Activated CD8-positive, alpha-beta memory T cell treated with anti-CD3 and anti-CD28 coated beads, Interleukin-2, amount 10 ng/mL, durations not matched to agents 7 days and 5 days (primary cell): ENCODE results near the gene UPF3A. TPM values are rescaled to one million over a fixed set of nuclear protein-coding genes. Genes with fewer than 3 reads are reported as not detected.
"Not testable (repeated sequence)": the region's sequence is repeated elsewhere in the genome, so short reads cannot be mapped to it uniquely, and the experiment has no call there.

Source experiments
- ATAC-seq: fragments of 150-1000 bp; cut with Tn5 transposase; one replicate; pipeline ENCODE4 v1.10.0; 2021; ENCODE audit warnings: moderate library complexity
- CTCF ChIA-PET: fragments of 350-600 bp; sonication (Branson Sonifier 250); formaldehyde crosslinking; loops from one replicate; lab custom pipeline; 2021; ENCODE audit warnings: antibody characterized with exemption; lab: Charles Lee
- DNase-seq: peaks from one replicate; pipeline ENCODE4 v3.0.0-alpha.2; 2020
- H3K27ac Mint-ChIP-seq: one replicate; pipeline ENCODE4 v1.8.0; 2021; ENCODE audit warnings: mild to moderate bottlenecking, mixed read lengths
- H3K27me3 Mint-ChIP-seq: one replicate; pipeline ENCODE4 v1.8.0; 2021; ENCODE audit warnings: mixed read lengths
- H3K36me3 Mint-ChIP-seq: one replicate; pipeline ENCODE4 v1.8.0; 2021; ENCODE audit warnings: mild to moderate bottlenecking, mixed read lengths
- H3K4me1 Mint-ChIP-seq: one replicate; pipeline ENCODE4 v1.8.0; 2021; ENCODE audit warnings: mixed read lengths
- H3K4me3 Mint-ChIP-seq: one replicate; pipeline ENCODE4 v1.8.0; 2021; ENCODE audit warnings: mild to moderate bottlenecking, moderate library complexity, mixed read lengths
- H3K9me3 Mint-ChIP-seq: one replicate; pipeline ENCODE4 v1.8.0; 2022; ENCODE audit warnings: low read depth, mixed read lengths
- microRNA-seq: library from miRNA; unstranded; fragments of <30 nt; microRNA quantifications from one replicate; pipeline ENCODE4 v1.2.0, GENCODE V29; 2022
- total RNA-seq, 2 experiments: library from RNA; stranded (reverse); gene quantifications; one replicate each; pipeline ENCODE4 v1.2.3, GENCODE V29; 2021

Gene UPF3A
- total RNA-seq, 2 experiments from 2014 or later: 56.1 to 63.4 TPM

- peaks cover 3% of the 10 kb centered on the region for H3K27me3 Mint-ChIP-seq
- peaks cover 28% of the 10 kb centered on the region for H3K4me1 Mint-ChIP-seq
- CTCF ChIA-PET: interaction anchor here (1.1 to 1.7 kb wide), 2 partner anchors 10 to 18 kb away, joined by 3 to 6 read pairs; no protein-coding TSS in a partner anchor
- ATAC-seq (peak; percentile 42), DNase-seq (no peak)
- H3K36me3 Mint-ChIP-seq: peaks cover under 1% of the 10 kb centered on the region
- H3K9me3 Mint-ChIP-seq: no peaks in the 10 kb centered on the region
- peak overlapping the region; percentile 83 for H3K27ac Mint-ChIP-seq
- peak overlapping the region; percentile 56 for H3K4me3 Mint-ChIP-seq
Observed at GRCh38 chr13:114334305-114335053, 53.1 kb downstream of the UPF3A start.

GRCh38 chr13:114336457-114336856 is 55.1 kb downstream of the UPF3A start:
- H3K27me3 Mint-ChIP-seq, ATAC-seq, H3K27ac Mint-ChIP-seq, DNase-seq, H3K4me3 Mint-ChIP-seq, H3K36me3 Mint-ChIP-seq, H3K9me3 Mint-ChIP-seq: not testable (repeated sequence)
- H3K4me1 Mint-ChIP-seq: peaks cover 46% of the 10 kb centered on the region
- CTCF ChIA-PET: interaction anchor here (1.0 to 1.5 kb wide), 2 partner anchors 18 to 27 kb away, joined by 3 read pairs; no protein-coding TSS in a partner anchor

GRCh38 chr13:114338959-114339358 is 57.6 kb downstream of the UPF3A start:
- H3K9me3 Mint-ChIP-seq: no peaks in the 10 kb centered on the region
- DNase-seq: no peak
- ATAC-seq: no peak
- no peak overlapping the region for H3K27ac Mint-ChIP-seq
- H3K36me3 Mint-ChIP-seq: no peaks in the 10 kb centered on the region
- peaks cover 41% of the 10 kb centered on the region for H3K4me1 Mint-ChIP-seq
- CTCF ChIA-PET: interaction anchor here (0.6 to 1.4 kb wide), 5 partner anchors 11 to 62 kb away, joined by 3 to 6 read pairs (median 3); no protein-coding TSS in a partner anchor
- peaks cover 19% of the 10 kb centered on the region for H3K27me3 Mint-ChIP-seq
- no peak overlapping the region for H3K4me3 Mint-ChIP-seq

GRCh38 chr13:114339857-114340534 is 58.6 kb downstream of the UPF3A start:
- H3K9me3 Mint-ChIP-seq: no peaks in the 10 kb centered on the region
- CTCF ChIA-PET: interaction anchor here (0.6 to 1.5 kb wide), 7 partner anchors 12 to 229 kb away, joined by 3 to 7 read pairs (median 3); no protein-coding TSS in a partner anchor

GRCh38 chr13:114341003-114341777 is 59.8 kb downstream of the UPF3A start:
- Mint-ChIP-seq H3K9me3 (no peaks in the 10 kb centered on the region), H3K4me1 (peaks cover 29% of the 10 kb centered on the region), H3K27ac (no peak overlapping the region), H3K36me3 (no peaks in the 10 kb centered on the region), H3K4me3 (no peak overlapping the region), H3K27me3 (peaks cover 28% of the 10 kb centered on the region)
- CTCF ChIA-PET: interaction anchor here (0.8 to 1.6 kb wide), 7 partner anchors 14 to 230 kb away, joined by 3 to 7 read pairs (median 4); partner anchors contain the start of gene UPF3A
- ATAC-seq: no peak
- DNase-seq: no peak

More at GRCh38 chr13:114339857-114340534, 58.6 kb downstream of the UPF3A start:
- H3K27ac Mint-ChIP-seq: peak overlapping the region; percentile 73
- peaks cover 31% of the 10 kb centered on the region for H3K4me1 Mint-ChIP-seq
- H3K27me3 Mint-ChIP-seq: peaks cover 23% of the 10 kb centered on the region
- peak overlapping the region; percentile 40 for H3K4me3 Mint-ChIP-seq
- DNase-seq: peak; percentile 82
- no peaks in the 10 kb centered on the region for H3K36me3 Mint-ChIP-seq
- peak; percentile 88 for ATAC-seq

DNA sequence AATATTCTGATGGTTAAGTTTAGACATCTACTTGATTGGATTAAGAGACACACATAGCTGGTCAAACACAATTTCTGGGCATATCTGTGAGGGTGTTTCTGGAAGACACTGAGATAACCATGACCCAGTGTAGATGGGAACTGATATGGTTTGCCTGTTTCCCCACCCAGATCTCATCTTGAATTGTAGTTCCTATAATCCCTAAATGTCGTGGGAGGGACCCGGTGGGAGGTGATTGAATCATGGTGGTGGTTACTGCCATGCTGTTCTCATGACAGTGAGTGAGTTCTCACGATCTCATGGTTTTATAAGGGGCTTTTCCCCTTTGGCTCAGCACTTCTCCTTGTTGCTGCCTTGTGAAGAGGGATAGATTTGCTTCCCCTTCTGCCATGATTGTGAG is 65.9 kb downstream of the UPF3A start:
- CTCF ChIA-PET, H3K4me3 Mint-ChIP-seq, H3K9me3 Mint-ChIP-seq, DNase-seq, ATAC-seq, H3K36me3 Mint-ChIP-seq, H3K4me1 Mint-ChIP-seq, H3K27ac Mint-ChIP-seq: not testable (repeated sequence)
- H3K27me3 Mint-ChIP-seq: peaks cover 68% of the 10 kb centered on the region

DNA sequence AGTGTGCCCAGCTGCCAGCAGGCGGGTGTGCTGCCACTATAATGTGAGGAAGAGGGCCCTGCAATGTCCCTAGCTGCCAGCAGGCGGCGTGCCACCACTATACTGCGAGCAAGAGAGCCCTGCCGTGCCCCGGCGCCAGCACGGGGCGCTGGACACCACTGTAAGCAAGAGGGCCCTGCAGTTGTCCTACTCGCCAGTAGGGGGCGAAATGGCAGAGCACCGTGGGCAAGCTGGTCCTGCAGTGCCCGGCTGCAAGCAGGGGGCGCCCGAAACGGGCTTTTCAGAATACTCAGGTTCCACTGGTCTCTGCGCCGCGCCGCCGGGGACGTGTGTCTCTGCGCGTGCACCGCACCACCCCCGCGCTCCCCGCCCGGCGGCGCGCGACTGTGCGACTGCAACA is 71.4 kb downstream of the UPF3A start:
- CTCF ChIA-PET: interaction anchor here (0.9 to 1.1 kb wide), 5 partner anchors 9 to 71 kb away, joined by 3 to 4 read pairs (median 3); partner anchors contain the start of gene UPF3A
- not testable (repeated sequence) for ATAC-seq, H3K36me3 Mint-ChIP-seq, DNase-seq, H3K4me3 Mint-ChIP-seq, H3K9me3 Mint-ChIP-seq, H3K27ac Mint-ChIP-seq, H3K4me1 Mint-ChIP-seq
- H3K27me3 Mint-ChIP-seq: peaks cover 35% of the 10 kb centered on the region

GRCh38 chr13:114353382-114353781 is 72.0 kb downstream of the UPF3A start:
- CTCF ChIA-PET: interaction anchor here (1.1 kb wide), 2 partner anchors 18 to 26 kb away, joined by 3 to 4 read pairs; no protein-coding TSS in a partner anchor
- ATAC-seq, H3K36me3 Mint-ChIP-seq, H3K27ac Mint-ChIP-seq, H3K4me3 Mint-ChIP-seq, H3K9me3 Mint-ChIP-seq, H3K4me1 Mint-ChIP-seq, DNase-seq: not testable (repeated sequence)
- peaks cover 30% of the 10 kb centered on the region for H3K27me3 Mint-ChIP-seq

Small RNA genes within 50 kb of the gene (microRNA-seq; reads per million reads assigned to microRNA genes)
- gene MIR4502 (not detected), gene MIR548AR (not detected)

Other genes starting within 250 kb of the UPF3A start
- 10 to 100 TPM; 16.3 to 49.2 TPM for gene RASA3, start 149.0 kb upstream of the UPF3A start, total RNA-seq
- not detected for gene CFAP97D2, start 102.3 kb upstream of the UPF3A start, total RNA-seq
- 10 to 100 TPM; 73.5 to 81.5 TPM for gene CDC16, start 46.7 kb upstream of the UPF3A start, total RNA-seq
- gene CHAMP1, start 32.9 kb downstream of the UPF3A start, total RNA-seq: 10 to 100 TPM; 34.1 to 37.0 TPM